Progenitor cell of endocrine pancreas (in vitro differentiated cells): ENCODE measurements around the gene S100A7. TPM values are rescaled to one million over a fixed set of nuclear protein-coding genes. Genes with fewer than 3 reads are reported as not detected.

Source experiments
- DNase-seq: peaks from one replicate; pipeline ENCODE4 v3.0.0; 2021; ENCODE audit warnings: low spot score; ENCODE audit not compliant: unreplicated experiment
- H3K27ac Mint-ChIP-seq: 2 replicates; pipeline ENCODE4 v1.8.0; 2021; ENCODE audit warnings: mild to moderate bottlenecking, moderate library complexity, mixed read lengths
- H3K27me3 Mint-ChIP-seq: 2 replicates; pipeline ENCODE4 v1.8.0; 2021; ENCODE audit warnings: mixed read lengths
- H3K36me3 Mint-ChIP-seq: 2 replicates; pipeline ENCODE4 v1.8.0; 2022; ENCODE audit warnings: mixed read lengths; ENCODE audit not compliant: insufficient read depth
- H3K4me1 Mint-ChIP-seq: 2 replicates; pipeline ENCODE4 v1.8.0; 2021; ENCODE audit warnings: low read depth, mixed read lengths
- H3K4me3 Mint-ChIP-seq: 2 replicates; pipeline ENCODE4 v1.8.0; 2021; ENCODE audit warnings: low read depth, mild to moderate bottlenecking, moderate library complexity, mixed read lengths
- H3K9me3 Mint-ChIP-seq: 2 replicates; pipeline ENCODE4 v1.8.0; 2021; ENCODE audit warnings: low read depth, mixed read lengths
- CTCF ChIP-seq: fragments of 200-600 bp; sonication (generic); IDR thresholded peaks from one replicate; pipeline ENCODE4 v1.5.0; 2021; ENCODE audit warnings: antibody characterized with exemption, mild to moderate bottlenecking; ENCODE audit not compliant: unreplicated experiment
- long read RNA-seq: library from polyadenylated mRNA; unstranded; transcript quantifications from one replicate; pipeline ENCODE4 v2.0.0, GENCODE V29; 2020
- total RNA-seq: library from RNA; stranded (reverse); gene quantifications from 2 replicates; pipeline ENCODE4 v1.2.1, GENCODE V29; 2021

The S100A7 gene
- not detected in 2 replicates for total RNA-seq
- long read RNA-seq = 0 reads

GRCh38 chr1:153460551-153460950 is at the start of gene S100A7:
Gene S100A7 (minus strand): TSS chr1:153460651. CDS start chr1:153459013, 1,638 bp downstream.
- Mint-ChIP-seq H3K9me3 (no peaks in the 10 kb centered on the region), H3K27me3 (peaks cover 38% of the 10 kb centered on the region), H3K27ac (no peak within 1 kb of the TSS), H3K36me3 (no peaks in the 10 kb centered on the region), H3K4me1 (no peaks in the 10 kb centered on the region), H3K4me3 (no peak within 1 kb of the TSS)
- TF ChIP-seq CTCF = no peak
- DNase-seq = no peak

- Mint-ChIP-seq H3K36me3 (no peaks in the 10 kb centered on the region), H3K4me1 (peaks cover 12% of the 10 kb centered on the region), H3K9me3 (no peaks in the 10 kb centered on the region), H3K27ac (no peak overlapping the region), H3K4me3 (no peak overlapping the region), H3K27me3 (peaks cover 3% of the 10 kb centered on the region)
- DNase-seq = peak; percentile 44
- peak; percentile 70 for TF ChIP-seq CTCF
Observed at GRCh38 chr1:153509729-153510354, 49.4 kb upstream of the S100A7 start.

- Mint-ChIP-seq H3K9me3 (no peaks in the 10 kb centered on the region), H3K4me1 (peaks cover 12% of the 10 kb centered on the region), H3K36me3 (no peaks in the 10 kb centered on the region), H3K27ac (no peak overlapping the region), H3K4me3 (no peak overlapping the region), H3K27me3 (peaks cover 3% of the 10 kb centered on the region)
- TF ChIP-seq CTCF = no peak
- no peak for DNase-seq
Observed at GRCh38 chr1:153509036-153509435, 48.6 kb upstream of the S100A7 start.

GRCh38 chr1:153507926-153508583 is 47.6 kb upstream of the S100A7 start:
- H3K27ac Mint-ChIP-seq = no peak overlapping the region

More at GRCh38 chr1:153507926-153508583, 47.6 kb upstream of the S100A7 start:
- H3K9me3 Mint-ChIP-seq = no peaks in the 10 kb centered on the region
- no peak for DNase-seq
- H3K4me1 Mint-ChIP-seq = peaks cover 12% of the 10 kb centered on the region
- no peak for TF ChIP-seq CTCF
- H3K4me3 Mint-ChIP-seq = no peak overlapping the region
- peaks cover 3% of the 10 kb centered on the region for H3K27me3 Mint-ChIP-seq
- H3K36me3 Mint-ChIP-seq = no peaks in the 10 kb centered on the region
